Endothelial cell of umbilical vein (primary cell): ENCODE measurements around the gene PCDH15. TPM values are rescaled to one million over a fixed set of nuclear protein-coding genes. Genes with fewer than 3 reads are reported as not detected.

Source experiments
- BruUV-seq: library from RNA; stranded (reverse); fragments of 400-500 nt; replicated peaks from 2 replicates; lab custom pipeline; 2021; lab: Mats Ljungman, UMichigan
- CTCF ChIA-PET: fragments of 300-600, 350-600 bp; sonication (Branson Sonifier 250); formaldehyde crosslinking; loops from one replicate; lab custom pipeline; 2021; ENCODE audit warnings: antibody characterized with exemption, inconsistent platforms; lab: Charles Lee
- POLR2A ChIA-PET: fragments of 300-600, 350-600 bp; sonication (Branson Sonifier 250); formaldehyde crosslinking; loops from one replicate; lab custom pipeline; 2021; ENCODE audit warnings: antibody characterized with exemption, inconsistent platforms; lab: Charles Lee
- DNase-seq: peaks from one replicate; pipeline ENCODE4 v3.0.0-alpha.2; 2011; ENCODE audit warnings: low read depth, low spot score
- FAIRE-seq: peaks from 2 replicates; lab custom pipeline; 2011; peaks lifted over from hg19 to GRCh38; lab: Jason Lieb, UNC
- H2AFZ ChIP-seq: 2 replicates; pipeline ENCODE4 v1.6.0; 2012; ENCODE audit warnings: low read depth, low read length, control low read depth, inconsistent platforms
- H3K27ac ChIP-seq: 2 replicates; pipeline ENCODE4 v1.5.1; 2011; ENCODE audit warnings: low read depth, mild to moderate bottlenecking, control low read depth, low read length, moderate library complexity; ENCODE audit not compliant: insufficient read depth
- H3K27me3 ChIP-seq, 2 experiments: 2 replicates each; pipeline versions ENCODE4 v1.6.0 to v1.6.1; 2011; ENCODE audit warnings: low read length in 2 of 2, mixed read lengths in 1 of 2; ENCODE audit not compliant: control insufficient read depth in 2 of 2, insufficient read depth in 2 of 2
- H3K36me3 ChIP-seq, 2 experiments: 2 replicates in 1 of 2; 3 replicates in 1 of 2; pipeline ENCODE4 v1.5.1; 2011; ENCODE audit warnings: low read length in 2 of 2, mild to moderate bottlenecking in 1 of 2, moderate library complexity in 1 of 2; ENCODE audit not compliant: control insufficient read depth in 2 of 2, insufficient read depth in 2 of 2; ENCODE audit errors: extremely low read depth in 1 of 2
- H3K4me1 ChIP-seq: 3 replicates; pipeline ENCODE4 v1.5.1; 2011; ENCODE audit warnings: mild to moderate bottlenecking, low read length; ENCODE audit not compliant: control insufficient read depth, insufficient read depth; ENCODE audit errors: extremely low read depth
- H3K4me2 ChIP-seq: 2 replicates; pipeline ENCODE4 v1.6.1; 2011; ENCODE audit warnings: low read length, control low read depth, mixed read lengths; ENCODE audit not compliant: insufficient read depth
- H3K4me3 ChIP-seq, 3 experiments: fragments of 200-600 bp in 1 of 3; sonication (generic), shearing (Covaris generic) in 1 of 3; replicated peaks in 1 of 3; 2 replicates each; pipeline ENCODE4 v1.5.1; 2011 to 2016; ENCODE audit warnings: control low read depth in 3 of 3, low read length in 3 of 3, mild to moderate bottlenecking in 2 of 3, inconsistent platforms in 1 of 3, low read depth in 1 of 3, moderate library complexity in 1 of 3; ENCODE audit not compliant: insufficient read depth in 1 of 3
- H3K79me2 ChIP-seq: 2 replicates; pipeline ENCODE4 v1.6.0; 2012; ENCODE audit warnings: low read length, inconsistent platforms; ENCODE audit not compliant: control insufficient read depth, insufficient read depth
- H3K9ac ChIP-seq: replicated peaks from 2 replicates; pipeline ENCODE3; 2011; ENCODE audit warnings: low read length, control low read depth; ENCODE audit not compliant: insufficient read depth; ENCODE audit errors: extremely low read depth
- H3K9me1 ChIP-seq: replicated peaks from 3 replicates; pipeline ENCODE4 v1.6.0; 2011; ENCODE audit warnings: mild to moderate bottlenecking, low read length; ENCODE audit not compliant: control insufficient read depth, insufficient read depth; ENCODE audit errors: extremely low read depth
- H3K9me3 ChIP-seq: replicated peaks from 2 replicates; pipeline ENCODE4 v1.5.1; 2012; ENCODE audit warnings: low read length, inconsistent platforms; ENCODE audit not compliant: control insufficient read depth, insufficient read depth
- H4K20me1 ChIP-seq: replicated peaks from 2 replicates; pipeline ENCODE3; 2011; ENCODE audit warnings: mild to moderate bottlenecking, low read length; ENCODE audit not compliant: control insufficient read depth, insufficient read depth; ENCODE audit errors: extremely low read depth
- EZH2 ChIP-seq: IDR thresholded peaks from 2 replicates; pipeline ENCODE4 v1.6.1; 2012; ENCODE audit warnings: borderline replicate concordance, low read depth, mild to moderate bottlenecking, moderate library complexity, low read length, inconsistent platforms; ENCODE audit not compliant: severe bottlenecking
- FOS ChIP-seq: IDR thresholded peaks from 2 replicates; pipeline ENCODE4 v1.6.1; 2011; ENCODE audit warnings: mild to moderate bottlenecking, low read length, moderate library complexity, borderline replicate concordance; ENCODE audit not compliant: insufficient read depth
- GATA2 ChIP-seq: IDR thresholded peaks from 2 replicates; pipeline ENCODE4 v1.7.0; 2011; ENCODE audit warnings: low read depth, mild to moderate bottlenecking, moderate library complexity, mixed read lengths, low read length; ENCODE audit not compliant: insufficient read length, insufficient read depth
- JUN ChIP-seq: IDR thresholded peaks from 2 replicates; pipeline ENCODE4 v1.6.1; 2011; ENCODE audit warnings: borderline replicate concordance, low read depth; ENCODE audit not compliant: insufficient read length, insufficient read depth
- MYC ChIP-seq: IDR thresholded peaks from one replicate; pipeline ENCODE4 v1.6.1; 2011; ENCODE audit warnings: mild to moderate bottlenecking, low read depth, low read length
- POLR2A ChIP-seq: IDR thresholded peaks from 2 replicates; pipeline ENCODE4 v1.6.1; 2012; ENCODE audit warnings: low read depth, mild to moderate bottlenecking, control low read depth, low read length
- POLR2AphosphoS5 ChIP-seq: IDR thresholded peaks from 2 replicates; pipeline ENCODE4 v1.6.1; 2012; ENCODE audit warnings: low read depth, mild to moderate bottlenecking, control low read depth, low read length, moderate library complexity; ENCODE audit not compliant: insufficient read depth
- dilution Hi-C: fragments of 300-500 bp; cut with MboI; formaldehyde crosslinking; loops from one replicate; pipeline ENCODE4 v1.15.0; 2019; ENCODE audit warnings: low sequenced_read_pairs; ENCODE audit not compliant: extremely low pct_ligation_motif_present
- intact Hi-C: fragments of 100-400 bp; cut with micrococcal nuclease; formaldehyde crosslinking; loops from one replicate; pipeline ENCODE4 v1.10.0; 2022
- polyA plus RNA-seq, 4 experiments: library from polyadenylated mRNA; depleted of rRNA in 3 of 4; stranded (reverse) in 3 of 4; unstranded in 1 of 4; fragments of >200 nt; gene quantifications; 2 replicates each; pipeline versions ENCODE4 v1.2.1 to v1.2.3, GENCODE V29; 2011 to 2012; ENCODE audit warnings: missing spikeins in 1 of 4
- total RNA-seq: library from RNA; stranded (reverse); gene quantifications from 2 replicates; pipeline ENCODE4 v1.2.3, GENCODE V29; 2021
- TF ChIP-seq, protein P1 (sequence below), 2 donors: IDR thresholded peaks; 1 replicate in 1 of 2; 2 replicates in 1 of 2; pipeline ENCODE4 v1.5.1; 2011; ENCODE audit warnings: low read length in 2 of 2, mild to moderate bottlenecking in 2 of 2, moderate library complexity in 2 of 2, control low read depth in 1 of 2, inconsistent platforms in 1 of 2, low read depth in 1 of 2; ENCODE audit not compliant: insufficient read depth in 1 of 2; ENCODE audit errors: extremely low read depth in 1 of 2
- TF ChIP-seq, protein P2 (sequence below): IDR thresholded peaks from 2 replicates; pipeline ENCODE4 v1.6.1; 2011; ENCODE audit not compliant: insufficient read depth, insufficient read length

Gene PCDH15
- total and polyA plus RNA-seq, 2 donors (not counting 3 experiments of a cell fraction or from before 2014, with no cell fraction given) = 0.04 TPM; not detected in 1

DNA sequence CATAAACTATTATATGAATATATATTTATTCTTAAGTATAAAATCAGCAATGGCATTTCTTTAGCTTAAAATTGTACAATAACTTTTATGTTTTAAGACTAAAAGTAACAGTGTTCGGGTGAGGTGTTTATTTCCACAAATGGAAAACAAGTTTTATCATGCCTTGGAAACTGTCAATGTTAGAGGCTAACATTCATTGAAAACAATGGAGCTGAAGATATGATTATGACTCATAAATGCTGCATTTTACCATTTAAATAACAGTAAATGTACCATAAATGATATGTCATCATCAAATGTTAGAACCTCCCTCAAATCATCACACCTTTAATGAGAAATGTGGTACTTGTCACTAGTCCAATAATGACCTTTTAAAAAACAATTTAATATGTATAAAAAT lies 897.3 kb downstream of the PCDH15 start:
- CTCF ChIA-PET = interaction anchor here (1.0 kb wide), 1 partner anchor 952 kb away, joined by 3 read pairs; no protein-coding TSS in a partner anchor
- H2AFZ ChIP-seq = no peak overlapping the region

More for the DNA sequence above, 897.3 kb downstream of the PCDH15 start:
- no TSS peak for BruUV-seq
- FAIRE-seq = no peak
- H3K9ac ChIP-seq = no peak overlapping the region
- intact Hi-C loops = no loop called here
- dilution Hi-C loops = no loop called here
- H3K36me3 ChIP-seq = no peaks in the 10 kb centered on the region
- no peaks in the 10 kb centered on the region for H3K4me1 ChIP-seq
- H3K9me1 ChIP-seq = no peaks in the 10 kb centered on the region
- H3K79me2 ChIP-seq = no peaks in the 10 kb centered on the region
- H3K4me3 ChIP-seq = no peak overlapping the region
- DNase-seq = no peak
- no peak for TF ChIP-seq JUN
- no peak for TF ChIP-seq EZH2
- no peak for TF ChIP-seq MYC
- TF ChIP-seq, protein P1, sequence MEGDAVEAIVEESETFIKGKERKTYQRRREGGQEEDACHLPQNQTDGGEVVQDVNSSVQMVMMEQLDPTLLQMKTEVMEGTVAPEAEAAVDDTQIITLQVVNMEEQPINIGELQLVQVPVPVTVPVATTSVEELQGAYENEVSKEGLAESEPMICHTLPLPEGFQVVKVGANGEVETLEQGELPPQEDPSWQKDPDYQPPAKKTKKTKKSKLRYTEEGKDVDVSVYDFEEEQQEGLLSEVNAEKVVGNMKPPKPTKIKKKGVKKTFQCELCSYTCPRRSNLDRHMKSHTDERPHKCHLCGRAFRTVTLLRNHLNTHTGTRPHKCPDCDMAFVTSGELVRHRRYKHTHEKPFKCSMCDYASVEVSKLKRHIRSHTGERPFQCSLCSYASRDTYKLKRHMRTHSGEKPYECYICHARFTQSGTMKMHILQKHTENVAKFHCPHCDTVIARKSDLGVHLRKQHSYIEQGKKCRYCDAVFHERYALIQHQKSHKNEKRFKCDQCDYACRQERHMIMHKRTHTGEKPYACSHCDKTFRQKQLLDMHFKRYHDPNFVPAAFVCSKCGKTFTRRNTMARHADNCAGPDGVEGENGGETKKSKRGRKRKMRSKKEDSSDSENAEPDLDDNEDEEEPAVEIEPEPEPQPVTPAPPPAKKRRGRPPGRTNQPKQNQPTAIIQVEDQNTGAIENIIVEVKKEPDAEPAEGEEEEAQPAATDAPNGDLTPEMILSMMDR (IDR thresholded peaks at IDR 0.05; ENCODE audit: extremely low read depth in 1 of 2, insufficient read depth in 1 of 2, low read depth in 1 of 2, low read length in 2 of 2) = no peak
- no peak for TF ChIP-seq POLR2AphosphoS5
- TF ChIP-seq, protein P2, sequence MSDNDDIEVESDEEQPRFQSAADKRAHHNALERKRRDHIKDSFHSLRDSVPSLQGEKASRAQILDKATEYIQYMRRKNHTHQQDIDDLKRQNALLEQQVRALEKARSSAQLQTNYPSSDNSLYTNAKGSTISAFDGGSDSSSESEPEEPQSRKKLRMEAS = no peak
- TF ChIP-seq POLR2A = no peak
- TF ChIP-seq GATA2 = no peak
- no peak for TF ChIP-seq FOS
- no peaks in the 10 kb centered on the region for H4K20me1 ChIP-seq
- POLR2A ChIA-PET = no interaction called here
- no peaks in the 10 kb centered on the region for H3K9me3 ChIP-seq
- H3K27ac ChIP-seq = no peak overlapping the region
- H3K4me2 ChIP-seq = no peak overlapping the region
- H3K27me3 ChIP-seq = no peaks in the 10 kb centered on the region
